SK-N-MC (cell line): ENCODE data around the gene SCLY.

Source experiments
- DNase-seq: peaks from one replicate; pipeline ENCODE4 v3.0.0-alpha.2; 2011; ENCODE audit warnings: low read depth, low spot score
- H3K27ac ChIP-seq: fragments of 200-600 bp; sonication (generic); 2 replicates; pipeline ENCODE4 v1.5.1; 2016; ENCODE audit warnings: mixed run types
- H3K36me3 ChIP-seq: fragments of 200-600 bp; sonication (generic); 2 replicates; pipeline ENCODE4 v1.6.1; 2017; ENCODE audit warnings: antibody characterized with exemption, low read length, mixed read lengths; ENCODE audit not compliant: insufficient read depth
- H3K4me3 ChIP-seq: fragments of 200-600 bp; sonication (generic); 2 replicates; pipeline ENCODE4 v1.5.1; 2016
- H3K9ac ChIP-seq: fragments of 200-600 bp; sonication (generic); 2 replicates; pipeline ENCODE4 v1.8.0; 2017; ENCODE audit warnings: mixed run types, mixed read lengths; ENCODE audit not compliant: insufficient read length
- H3K9me3 ChIP-seq: fragments of 200-600 bp; sonication (generic); 2 replicates; pipeline ENCODE4 v1.6.1; 2017; ENCODE audit warnings: low read depth, mild to moderate bottlenecking, antibody characterized with exemption, low read length, moderate library complexity, mixed read lengths
- EZH2 ChIP-seq: fragments of 200-600 bp; sonication (generic); IDR thresholded peaks from one replicate; pipeline ENCODE4 v1.6.1; 2017; ENCODE audit warnings: antibody characterized with exemption
- FOXP2 ChIP-seq: optimal IDR thresholded peaks from 2 replicates; pipeline ENCODE3; 2011; ENCODE audit warnings: mild to moderate bottlenecking, moderate library complexity; ENCODE audit not compliant: insufficient read depth; ENCODE audit errors: extremely low read length, control extremely low read depth
- POLR2AphosphoS5 ChIP-seq: IDR thresholded peaks from 2 replicates; pipeline ENCODE4 v1.6.1; 2012; ENCODE audit warnings: mild to moderate bottlenecking, low read depth, low read length, borderline replicate concordance

SCLY gene

DNA sequence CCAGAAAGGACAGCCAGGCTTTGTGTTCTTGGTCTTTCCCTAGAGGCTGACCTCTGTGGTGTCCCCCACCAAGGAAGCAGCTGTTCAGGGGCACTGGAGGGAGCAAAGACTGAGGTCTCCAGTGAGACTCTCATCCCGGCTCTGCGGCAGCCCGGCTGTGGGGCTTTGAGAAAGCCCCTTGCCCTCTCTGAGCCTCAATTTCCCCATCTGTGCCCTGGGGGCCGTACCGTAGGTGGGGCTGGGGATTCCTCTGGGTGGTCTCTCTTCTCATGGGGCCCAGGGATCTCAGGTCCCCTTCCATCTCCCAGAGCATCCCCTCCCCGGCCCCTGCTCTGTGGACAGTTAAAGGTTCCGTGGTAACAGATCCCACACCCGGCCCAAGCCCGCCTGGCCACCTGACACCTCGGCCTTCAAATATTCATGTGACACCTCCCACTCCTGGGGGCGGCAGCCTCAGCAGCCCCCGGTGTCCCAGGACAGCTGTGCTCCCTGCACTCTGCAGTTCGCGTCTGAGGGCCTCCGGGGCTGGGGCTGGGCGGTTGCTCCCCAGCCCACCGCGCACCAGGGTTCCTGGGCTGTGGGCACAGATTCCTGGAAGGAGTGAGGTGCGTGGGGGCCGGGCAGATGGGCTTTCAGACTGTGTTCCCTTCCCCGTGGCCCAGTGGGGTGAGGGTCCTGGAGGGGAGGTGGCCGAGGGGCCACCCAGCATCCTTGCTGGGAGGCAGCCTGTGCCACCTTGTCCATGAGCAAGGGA lies 62.6 kb downstream of the SCLY start:
- no peak for DNase-seq
- no peak for TF ChIP-seq FOXP2
- no peak for TF ChIP-seq EZH2
- no peak for TF ChIP-seq POLR2AphosphoS5
- H3K36me3 ChIP-seq = no peaks in the 10 kb centered on the region
- H3K4me3 ChIP-seq = no peak overlapping the region
- H3K9ac ChIP-seq = no peak overlapping the region
- H3K9me3 ChIP-seq = 0 out of 2 replicates have a peak, but pooled peaks cover 3% of the 10 kb centered on the region
- H3K27ac ChIP-seq = no peak overlapping the region

DNA sequence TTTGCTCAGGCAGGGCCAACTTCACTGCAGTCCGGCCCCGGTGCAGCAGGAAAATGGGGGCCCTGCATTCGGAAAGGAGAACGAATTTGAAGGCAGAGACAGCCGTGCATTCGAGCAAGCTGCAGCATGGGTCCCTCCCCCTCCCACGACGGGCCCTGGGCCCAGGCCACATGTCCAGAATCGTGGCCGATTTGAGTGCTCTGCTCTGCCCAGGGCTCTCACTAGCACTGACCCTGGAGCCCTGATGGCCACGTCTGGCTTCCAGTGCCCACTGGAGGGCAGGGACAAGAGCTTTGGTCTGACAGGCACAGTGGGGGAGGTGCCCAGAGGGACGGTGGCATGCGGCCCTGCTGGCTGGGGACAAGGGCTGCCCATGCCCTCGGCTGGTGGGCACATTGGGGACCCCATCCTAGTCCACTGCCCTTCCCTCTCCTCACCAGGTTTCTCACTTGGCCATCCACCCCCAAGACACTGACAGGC lies 63.2 kb downstream of the SCLY start:
- H3K36me3 ChIP-seq = no peaks in the 10 kb centered on the region
- no peak overlapping the region for H3K27ac ChIP-seq
- DNase-seq = no peak
- H3K9me3 ChIP-seq = 0 out of 2 replicates have a peak, but pooled peaks cover 3% of the 10 kb centered on the region
- no peak overlapping the region for H3K9ac ChIP-seq
- TF ChIP-seq FOXP2 (no peak), POLR2AphosphoS5 (no peak), EZH2 (no peak)
- H3K4me3 ChIP-seq = no peak overlapping the region

DNA sequence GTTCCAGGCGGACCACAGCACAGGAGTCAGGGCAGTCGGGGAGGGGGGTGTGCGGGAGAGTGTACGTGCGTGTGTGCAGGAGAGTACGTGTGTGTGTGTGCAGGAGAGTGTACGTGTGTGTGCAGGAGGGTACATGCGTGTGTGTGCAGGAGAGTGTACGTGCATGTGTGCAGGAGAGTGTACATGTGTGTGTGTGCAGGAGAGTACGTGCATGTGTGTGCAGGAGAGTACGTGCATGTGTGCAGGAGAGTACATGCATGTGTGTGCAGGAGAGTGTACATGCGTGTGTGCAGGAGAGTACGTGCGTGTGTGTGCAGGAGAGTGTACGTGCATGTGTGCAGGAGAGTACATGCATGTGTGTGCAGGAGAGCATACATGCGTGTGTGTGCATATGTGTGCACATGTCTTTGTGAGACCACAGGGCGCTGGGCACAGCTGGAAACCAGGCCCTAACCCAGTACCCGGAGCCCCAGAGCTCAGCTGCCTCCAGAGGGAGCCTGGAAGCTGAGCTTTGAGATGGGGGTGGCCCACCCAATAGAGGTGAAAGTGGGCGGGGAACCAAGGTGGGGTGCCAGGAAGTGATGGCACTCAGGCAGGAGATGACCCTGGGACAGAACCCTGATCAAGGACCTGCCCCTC lies 63.8 kb downstream of the SCLY start:
- no peak for DNase-seq
- H3K9ac ChIP-seq = no peak overlapping the region
- no peak overlapping the region for H3K27ac ChIP-seq
- no peak overlapping the region for H3K4me3 ChIP-seq
- H3K36me3 ChIP-seq = no peaks in the 10 kb centered on the region
- 0 out of 2 replicates have a peak, but pooled peaks cover 3% of the 10 kb centered on the region for H3K9me3 ChIP-seq
- TF ChIP-seq EZH2 (no peak), POLR2AphosphoS5 (no peak), FOXP2 (no peak)

DNA sequence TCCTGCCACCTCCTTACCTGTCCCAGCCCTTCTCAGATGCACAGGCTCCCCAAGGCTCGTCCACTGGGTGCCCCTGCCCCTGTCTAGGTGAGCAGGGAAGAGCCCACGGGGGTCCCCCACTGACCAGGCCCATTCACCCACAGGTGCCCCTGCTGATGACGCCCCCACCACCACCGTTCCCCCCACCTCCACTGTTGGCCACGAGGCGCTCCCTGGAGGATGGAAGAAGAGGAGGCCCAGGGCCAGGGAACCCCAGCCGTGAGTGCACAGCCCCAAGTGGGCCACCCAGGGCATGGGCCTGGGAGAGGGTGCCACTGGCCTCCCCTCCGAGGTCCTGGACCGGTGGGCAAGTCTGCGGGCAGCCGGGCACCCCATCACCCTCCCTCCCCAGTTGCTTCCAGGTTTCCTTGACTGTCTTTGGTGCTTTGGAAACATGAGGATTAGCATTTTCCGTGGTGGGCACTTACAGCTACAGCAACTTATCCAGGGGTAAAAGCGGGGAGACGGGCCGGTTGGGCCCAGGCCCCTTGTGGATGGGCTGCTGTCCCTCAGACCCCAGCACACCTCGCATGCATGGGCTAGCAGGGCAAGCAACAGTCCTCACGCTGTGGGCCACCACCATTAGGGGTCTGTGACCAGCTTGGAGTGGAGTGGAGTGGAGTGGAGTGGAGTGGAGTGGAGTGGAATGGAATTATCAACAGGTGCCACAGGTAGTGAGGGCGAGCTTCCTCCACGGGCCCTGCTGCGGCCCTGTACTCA lies 64.5 kb downstream of the SCLY start:
- H3K27ac ChIP-seq = no peak overlapping the region
- H3K36me3 ChIP-seq = no peaks in the 10 kb centered on the region
- 0 out of 2 replicates have a peak, but pooled peaks cover 3% of the 10 kb centered on the region for H3K9me3 ChIP-seq
- TF ChIP-seq FOXP2 (no peak), POLR2AphosphoS5 (no peak), EZH2 (no peak)
- DNase-seq = no peak
- no peak overlapping the region for H3K9ac ChIP-seq
- H3K4me3 ChIP-seq = no peak overlapping the region

DNA sequence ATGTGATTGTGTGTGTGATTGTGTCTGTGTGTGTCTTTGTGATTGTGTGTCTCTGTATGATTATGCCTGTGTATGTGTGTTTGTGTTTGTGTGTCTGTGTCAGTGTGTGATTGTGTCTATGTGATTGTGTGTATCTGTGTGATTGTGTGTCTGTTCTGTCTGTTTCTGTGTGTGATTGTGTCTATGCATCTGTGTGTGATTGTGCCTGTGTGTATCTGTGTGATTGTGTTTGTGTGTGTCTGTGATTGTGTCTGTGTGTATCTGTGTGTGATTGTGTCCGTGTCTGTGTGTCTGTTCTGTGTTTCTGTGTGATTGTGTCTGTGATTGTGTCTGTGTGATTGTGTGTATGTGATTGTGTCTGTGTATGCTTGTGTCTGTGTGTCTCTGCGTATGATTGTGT lies 65.5 kb downstream of the SCLY start:
- TF ChIP-seq EZH2 (no peak), FOXP2 (no peak), POLR2AphosphoS5 (no peak)
- H3K9ac ChIP-seq = no peak overlapping the region
- no peak overlapping the region for H3K27ac ChIP-seq
- H3K4me3 ChIP-seq = no peak overlapping the region
- DNase-seq = no peak
- H3K36me3 ChIP-seq = no peaks in the 10 kb centered on the region
- H3K9me3 ChIP-seq = 0 out of 2 replicates have a peak, but pooled peaks cover 3% of the 10 kb centered on the region

DNA sequence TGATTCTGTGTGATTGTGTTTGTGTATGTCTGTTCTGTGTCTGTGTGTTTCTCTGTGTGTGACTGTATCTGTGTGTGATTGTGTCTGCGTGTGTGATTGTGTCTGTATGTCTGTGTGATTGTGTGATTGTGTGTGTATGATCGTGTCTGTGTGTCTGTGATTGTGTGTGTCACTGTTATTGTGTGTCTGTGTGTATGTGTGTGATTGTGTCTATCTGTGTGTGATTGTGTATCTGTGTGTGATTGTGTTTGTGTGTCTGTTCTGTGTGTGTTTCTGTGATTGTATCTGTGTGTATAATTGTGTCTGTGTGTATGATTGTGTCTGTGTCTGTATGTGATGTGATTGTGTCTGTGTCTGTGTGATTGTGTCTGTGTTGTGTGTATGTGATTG lies 66.0 kb downstream of the SCLY start:
- Histone ChIP-seq H3K27ac (peak overlapping the region; percentile 69), H3K9me3 (0 out of 2 replicates have a peak, but pooled peaks cover 3% of the 10 kb centered on the region), H3K36me3 (no peaks in the 10 kb centered on the region), H3K9ac (peak overlapping the region; percentile 50), H3K4me3 (peak overlapping the region; percentile 54)
- DNase-seq = no peak
- TF ChIP-seq EZH2 (no peak), FOXP2 (no peak), POLR2AphosphoS5 (no peak)

DNA sequence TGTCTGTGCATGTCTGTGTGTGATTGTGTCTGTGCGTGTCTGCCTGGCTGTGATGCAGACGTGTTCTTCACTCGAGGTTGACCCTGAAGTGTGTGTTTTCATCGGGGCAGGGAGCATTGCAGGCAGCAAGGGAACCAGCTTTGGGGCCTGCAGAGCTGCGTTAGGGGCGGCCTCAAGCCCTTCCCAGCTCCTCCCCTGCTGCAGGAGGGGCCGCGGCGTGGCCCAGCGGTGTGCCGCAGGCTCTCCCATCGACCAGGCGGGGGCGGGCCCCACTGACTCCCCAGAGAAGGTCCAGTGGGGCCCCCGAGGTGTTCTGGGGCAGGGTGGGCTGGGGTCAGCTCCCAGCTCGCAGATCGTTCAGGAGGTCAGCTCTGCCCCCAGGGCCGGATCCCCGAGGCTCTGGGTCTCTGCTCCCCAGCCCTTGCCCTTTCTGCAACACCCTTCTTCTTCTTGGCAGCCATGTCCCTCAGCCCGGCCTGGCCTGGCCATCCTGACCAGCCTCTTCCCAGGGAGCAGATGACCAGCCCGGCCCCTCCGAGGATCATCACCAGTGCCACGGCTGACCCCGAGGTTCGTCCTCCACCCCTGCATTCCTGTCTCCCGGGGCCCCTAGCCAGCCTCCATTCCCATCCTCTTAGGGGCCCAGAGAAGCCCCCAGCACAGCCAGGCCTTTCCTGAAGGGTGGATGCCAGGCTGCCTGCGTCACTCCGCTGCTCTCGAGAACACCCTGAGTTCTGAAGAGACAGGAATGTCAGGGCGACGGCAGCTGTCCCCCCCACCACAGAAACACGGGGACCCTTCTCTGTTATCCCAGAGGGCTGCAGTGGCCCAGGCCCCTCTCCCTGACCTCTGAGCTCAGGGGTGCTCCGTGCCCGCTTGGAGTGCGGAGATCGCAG lies 66.6 kb downstream of the SCLY start:
- no peaks in the 10 kb centered on the region for H3K36me3 ChIP-seq
- TF ChIP-seq FOXP2 (no peak), EZH2 (no peak), POLR2AphosphoS5 (no peak)
- H3K9me3 ChIP-seq = 0 out of 2 replicates have a peak, but pooled peaks cover 3% of the 10 kb centered on the region
- no peak for DNase-seq
- peak overlapping the region; percentile 54 for H3K4me3 ChIP-seq
- H3K9ac ChIP-seq = peak overlapping the region; percentile 50
- H3K27ac ChIP-seq = peak overlapping the region; percentile 69; the same call in 1 of the 2 replicates
